CD4-positive, alpha-beta T cell treated with Interleukin-4 for 1 hour (primary cell): Measurements from ENCODE around the gene ARID5B.
"Not testable (repeated sequence)": the region's sequence is repeated elsewhere in the genome, so short reads cannot be mapped to it uniquely, and the experiment has no call there.

Experiments
- DNase-seq, 2 donors: peaks; one replicate each; pipeline ENCODE4 v3.0.0-alpha.2; 2020 to 2022

ARID5B gene

DNA sequence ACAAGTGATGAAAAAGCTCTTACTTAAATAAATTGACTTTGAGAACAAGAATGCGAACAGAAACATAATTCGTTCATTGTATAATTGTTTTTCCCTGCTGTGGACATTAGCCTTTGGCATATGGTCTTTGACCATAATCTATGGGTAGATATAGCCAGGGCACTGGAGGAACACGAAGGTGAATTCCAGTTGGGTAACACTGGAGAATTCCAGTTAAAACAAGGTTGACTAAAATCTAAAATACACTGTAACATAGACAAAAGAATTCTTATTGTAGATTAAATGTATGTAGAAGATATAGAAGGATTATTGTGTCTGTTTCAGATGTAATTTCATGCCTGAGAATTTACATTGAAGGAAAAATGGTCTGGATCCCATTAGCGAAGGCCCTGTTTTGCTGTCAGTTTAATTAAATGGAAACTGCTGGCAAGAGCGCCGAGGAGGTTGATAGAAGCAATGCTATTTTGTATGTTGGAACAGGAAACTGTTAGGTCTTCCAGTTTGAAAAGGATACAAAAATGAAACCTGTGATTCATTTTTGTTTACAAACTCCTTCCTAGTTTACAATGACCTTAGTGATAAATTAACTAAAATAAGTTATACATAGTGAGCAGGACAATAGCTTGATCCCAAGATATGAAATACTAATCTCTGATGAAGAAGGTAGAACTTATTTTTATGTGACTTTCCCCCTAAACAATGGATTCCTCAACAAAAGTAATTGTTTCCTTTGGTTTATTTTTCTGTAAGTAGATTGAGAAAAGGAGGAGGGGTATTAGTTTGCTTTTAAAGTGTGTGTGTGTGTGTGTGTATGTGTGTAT is 68.9 kb downstream of the ARID5B start:
- no peak for DNase-seq

DNA sequence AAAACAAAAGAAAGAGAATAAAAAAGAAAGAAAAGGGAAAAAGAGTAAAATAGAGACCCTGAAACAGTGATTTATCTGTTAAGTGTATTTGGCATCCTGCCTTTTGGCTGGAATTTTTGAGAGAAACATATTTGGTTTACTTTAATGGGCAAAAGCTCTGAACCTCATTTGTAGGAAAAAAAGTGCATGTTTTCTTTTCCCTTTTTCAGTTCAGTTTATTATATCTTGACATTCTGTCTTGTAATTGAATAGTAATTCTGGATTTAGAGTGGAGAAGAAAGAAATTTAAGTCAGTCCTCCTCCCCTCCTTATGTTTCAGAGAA is 69.5 kb downstream of the ARID5B start:
- DNase-seq = no peak

DNA sequence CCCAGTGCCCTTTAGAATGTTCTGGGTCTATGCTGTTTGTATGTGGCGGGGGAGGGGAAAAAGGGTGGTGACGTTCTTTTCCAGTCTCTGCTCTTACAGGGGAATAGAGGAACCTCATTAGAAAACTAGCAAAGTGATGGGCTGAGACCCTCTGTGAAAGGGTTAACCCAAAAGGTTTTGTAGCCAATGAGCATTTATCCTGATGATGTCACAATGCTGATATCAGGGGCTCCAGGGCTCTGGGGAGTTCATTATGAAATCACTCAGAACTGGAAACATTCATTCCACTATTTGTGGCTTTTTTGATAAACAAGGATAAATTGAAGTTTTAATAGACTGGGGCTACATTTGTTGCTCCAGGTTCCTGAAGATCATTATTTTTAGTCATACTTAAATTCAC is 71.7 kb downstream of the ARID5B start:
- DNase-seq = no peak

DNA sequence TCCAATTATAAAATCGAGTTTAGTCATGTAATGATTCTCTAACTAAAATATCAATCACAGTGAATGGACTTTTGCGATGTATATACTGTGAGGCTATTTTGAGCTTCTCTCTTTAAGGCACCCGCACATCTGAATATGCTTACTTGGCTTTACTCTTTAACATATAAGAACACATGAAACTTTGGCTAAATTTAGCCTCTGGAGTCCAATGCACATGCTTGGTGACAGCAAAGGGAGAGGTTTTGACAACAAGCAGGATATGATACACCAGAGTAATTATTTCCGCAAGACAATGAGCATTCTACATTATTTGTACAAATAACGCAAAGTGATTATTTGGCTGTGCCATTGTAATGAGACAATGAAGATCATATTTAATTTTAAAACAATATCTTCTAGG is 72.4 kb downstream of the ARID5B start:
- DNase-seq = no peak

DNA sequence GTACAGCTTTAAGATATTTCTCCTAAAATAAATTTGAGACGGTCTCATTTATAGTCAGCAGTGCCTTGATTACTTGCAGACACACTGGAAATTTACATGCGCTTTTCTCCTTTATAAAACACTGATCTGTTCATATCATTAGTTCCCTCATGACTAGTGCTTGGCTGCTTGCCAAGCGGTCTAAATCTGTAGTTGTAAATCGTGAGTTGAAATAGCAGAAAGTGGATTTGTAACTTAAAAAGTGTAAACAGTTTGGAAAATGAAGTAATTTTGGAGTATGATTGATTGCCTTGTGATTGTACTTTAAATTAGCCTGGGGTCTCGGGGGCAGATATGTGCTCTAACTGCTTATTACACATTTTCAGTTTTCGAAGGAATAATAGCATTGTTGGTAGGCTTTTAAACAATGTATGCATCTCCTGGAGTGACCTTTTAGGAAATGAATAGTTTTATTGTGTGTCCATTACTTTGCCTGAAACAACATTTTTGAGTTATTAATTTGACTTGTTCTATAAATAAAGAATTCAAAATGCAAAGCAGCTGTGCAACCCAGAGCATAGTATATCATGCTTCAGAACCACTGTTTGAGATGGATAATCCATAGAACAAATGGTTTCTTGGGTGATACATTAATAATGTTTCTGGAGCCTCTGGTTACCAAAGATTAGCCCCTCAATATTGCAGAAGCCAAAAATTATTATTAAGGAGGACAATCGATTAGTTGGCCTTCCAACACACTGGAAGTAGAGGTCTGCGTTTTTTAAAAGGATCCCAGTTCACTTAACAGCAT is 73.3 kb downstream of the ARID5B start:
- DNase-seq = no peak

DNA sequence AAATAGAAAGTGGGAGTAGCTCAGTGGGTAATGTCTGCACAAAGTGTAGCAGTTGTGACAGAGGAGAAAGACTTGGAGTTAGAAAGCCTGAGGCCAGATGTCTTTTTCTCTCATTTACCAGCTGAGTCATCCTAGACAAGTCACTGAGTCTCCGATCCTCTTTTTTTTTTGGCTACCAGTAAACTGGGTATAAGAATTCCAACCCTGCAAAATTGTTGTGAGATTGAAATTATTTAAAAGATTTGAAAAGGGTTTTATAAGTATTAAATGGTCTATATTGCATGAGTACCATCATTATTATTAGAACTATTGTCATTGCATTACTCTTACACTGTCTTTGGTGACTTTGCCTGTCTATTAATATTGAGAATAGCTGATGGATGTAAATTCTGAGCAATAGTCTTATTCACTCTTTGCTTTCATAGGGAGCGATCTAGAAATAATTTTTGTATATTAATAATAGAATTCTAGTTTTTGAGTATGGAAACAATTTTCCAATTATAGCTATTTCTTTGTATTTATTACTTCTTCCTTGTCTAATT is 74.0 kb downstream of the ARID5B start:
- no peak for DNase-seq

DNA sequence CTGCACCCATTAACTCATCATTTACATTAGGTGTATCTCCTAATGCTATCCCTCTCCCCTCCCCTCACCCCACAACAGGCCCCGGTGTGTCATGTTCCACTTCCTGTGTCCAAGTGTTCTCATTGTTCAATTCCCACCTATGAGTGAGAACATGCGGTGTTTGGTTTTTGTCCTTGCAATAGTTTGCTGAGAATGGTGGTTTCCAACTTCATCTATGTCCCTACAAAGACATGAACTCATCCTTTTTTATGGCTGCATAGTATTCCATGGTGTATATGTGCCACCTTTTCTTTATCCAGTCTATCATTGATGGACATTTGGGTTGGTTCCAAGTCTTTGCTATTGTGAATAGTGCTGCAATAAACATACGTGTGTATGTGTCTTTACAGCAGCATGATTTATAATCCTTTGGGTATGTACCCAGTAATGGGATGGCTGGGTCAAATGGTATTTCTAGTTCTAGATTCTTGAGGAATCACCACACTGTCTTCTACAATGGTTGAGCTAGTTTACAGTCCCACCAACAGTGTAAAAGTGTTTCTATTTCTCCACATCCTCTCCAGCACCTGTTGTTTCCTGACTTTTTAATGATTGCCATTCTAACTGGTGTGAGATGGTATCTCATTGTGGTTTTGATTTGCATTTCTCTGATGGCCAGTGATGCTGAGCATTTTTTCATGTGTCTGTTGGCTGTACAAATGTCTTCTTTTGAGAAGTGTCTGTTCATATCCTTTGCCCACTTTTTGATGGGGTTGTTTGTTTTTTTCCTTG is 75.6 kb downstream of the ARID5B start:
- not testable (repeated sequence) for DNase-seq

DNA sequence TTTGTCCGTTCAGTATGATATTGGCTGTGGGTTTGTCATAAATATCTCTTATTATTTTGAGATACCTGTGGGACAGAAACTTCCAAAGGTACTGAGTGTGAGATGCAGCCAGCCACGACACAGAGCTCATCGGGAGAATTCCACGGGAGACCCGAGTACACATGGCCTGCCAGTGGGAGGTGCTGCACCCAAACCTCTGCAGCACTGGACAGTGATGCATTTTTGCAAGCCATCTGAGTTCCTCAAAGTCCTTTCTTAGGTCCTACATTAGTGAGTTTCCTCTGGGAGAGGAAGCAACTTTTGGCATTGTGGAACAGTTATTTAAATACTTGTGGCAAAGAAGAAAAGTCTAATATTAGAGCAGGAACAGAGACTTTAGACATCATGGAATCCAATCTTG is 77.5 kb downstream of the ARID5B start:
- peak in 1 of 2 donors; percentile 50 for DNase-seq

DNA sequence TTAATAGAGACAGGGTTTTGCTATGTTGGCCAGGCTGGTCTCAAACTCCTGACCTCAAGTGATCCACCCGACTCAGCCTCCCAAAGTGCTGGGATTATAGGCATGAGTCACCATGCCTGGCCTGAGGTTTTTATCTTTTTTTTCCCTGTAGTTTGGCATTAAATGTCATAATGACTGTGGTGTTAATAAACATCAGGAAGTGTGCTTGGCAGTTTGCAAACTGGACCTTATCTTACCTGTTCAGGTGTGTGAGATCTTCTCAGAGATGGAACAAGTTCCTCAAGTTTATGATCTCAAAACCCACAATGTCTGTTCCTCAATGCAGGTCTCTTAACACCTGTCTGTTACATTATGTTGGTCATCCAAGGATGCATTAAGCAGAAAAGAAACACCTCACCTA is 80.0 kb downstream of the ARID5B start:
- no peak for DNase-seq

DNA sequence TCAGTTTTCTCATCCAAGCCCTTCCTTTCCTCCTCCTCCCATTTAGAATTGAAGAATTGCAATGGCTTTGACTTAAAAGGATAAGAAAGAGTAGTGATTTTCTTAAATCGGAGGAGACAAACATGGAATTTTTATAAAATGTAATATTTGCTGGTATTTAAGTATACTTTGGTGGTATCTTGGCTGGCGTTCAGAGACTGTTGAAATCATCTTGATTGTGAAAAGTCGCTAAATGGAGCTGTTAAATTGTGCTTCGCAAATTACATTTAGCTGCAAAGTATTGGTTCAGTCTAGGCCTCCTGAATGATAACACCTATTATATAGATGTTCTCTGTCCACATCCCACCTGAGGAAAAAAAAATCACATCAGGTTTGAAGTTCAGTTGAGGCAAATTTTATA is 81.8 kb downstream of the ARID5B start:
- no peak for DNase-seq

DNA sequence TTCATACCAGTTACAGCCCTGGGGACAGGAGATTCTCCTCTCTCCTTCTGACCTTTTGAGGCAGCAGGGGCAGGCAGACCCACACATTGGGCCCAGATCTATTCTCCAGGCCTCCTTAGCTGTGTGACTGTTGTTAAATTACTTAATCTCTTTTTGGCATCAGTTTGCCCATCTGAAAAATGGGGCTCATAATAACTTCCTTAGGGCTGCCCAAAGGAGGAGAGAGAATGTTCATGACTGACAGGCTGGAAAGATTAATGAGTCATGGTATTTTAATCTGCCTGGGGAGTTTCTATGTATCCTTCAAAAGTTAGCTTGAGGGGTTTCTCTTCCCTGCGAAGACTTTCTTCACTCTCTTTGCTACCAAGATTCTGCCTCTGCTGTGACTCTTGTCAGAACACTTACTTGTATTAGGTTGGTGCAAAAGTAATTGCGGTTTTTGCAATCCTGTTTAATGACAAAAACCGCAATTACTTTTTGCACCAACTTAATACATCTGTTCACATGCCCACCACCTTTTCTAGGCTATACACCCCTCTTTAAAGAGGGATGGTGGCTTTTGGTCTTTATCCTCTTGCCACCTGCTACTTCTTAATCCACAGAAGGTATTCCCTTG is 83.4 kb downstream of the ARID5B start:
- DNase-seq = no peak

DNA sequence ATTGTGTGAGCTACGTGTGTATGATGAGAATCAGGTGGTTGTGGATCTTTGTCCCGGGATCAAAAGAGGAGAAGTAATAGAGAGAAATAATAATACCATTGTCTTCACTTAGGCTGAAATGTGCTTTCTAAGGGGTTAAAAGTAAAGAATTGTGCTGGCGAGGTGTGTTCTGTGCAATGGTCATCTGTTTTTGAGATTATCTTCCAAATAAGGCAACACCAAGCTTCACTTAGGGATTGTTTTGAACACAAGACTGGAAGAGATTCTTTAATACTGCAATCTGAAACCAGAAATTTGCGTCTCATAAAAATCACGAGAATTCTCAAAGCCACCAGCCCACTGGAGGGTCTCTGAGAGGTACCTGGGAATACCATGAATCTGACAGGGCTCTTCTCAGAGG is 84.2 kb downstream of the ARID5B start:
- DNase-seq = no peak

DNA sequence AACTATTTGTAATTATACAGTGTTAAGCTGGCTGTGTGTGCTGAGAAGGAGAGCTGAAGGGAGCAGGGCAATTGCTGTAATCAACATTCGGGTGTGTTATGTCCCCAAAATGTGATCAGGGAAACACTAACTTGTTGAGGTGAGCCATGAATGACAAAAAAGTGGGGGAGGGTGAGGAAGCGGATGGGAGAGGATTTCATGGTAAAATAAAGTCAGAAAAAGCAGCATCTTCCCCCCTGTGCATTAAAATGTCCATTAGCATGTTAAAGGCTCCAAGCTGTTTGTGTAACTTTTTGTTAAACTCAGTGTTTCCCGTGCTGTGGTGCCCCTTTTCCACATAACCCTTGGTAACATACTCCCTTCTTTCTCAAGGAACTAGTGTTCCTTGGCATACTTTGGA is 84.9 kb downstream of the ARID5B start:
- no peak for DNase-seq

DNA sequence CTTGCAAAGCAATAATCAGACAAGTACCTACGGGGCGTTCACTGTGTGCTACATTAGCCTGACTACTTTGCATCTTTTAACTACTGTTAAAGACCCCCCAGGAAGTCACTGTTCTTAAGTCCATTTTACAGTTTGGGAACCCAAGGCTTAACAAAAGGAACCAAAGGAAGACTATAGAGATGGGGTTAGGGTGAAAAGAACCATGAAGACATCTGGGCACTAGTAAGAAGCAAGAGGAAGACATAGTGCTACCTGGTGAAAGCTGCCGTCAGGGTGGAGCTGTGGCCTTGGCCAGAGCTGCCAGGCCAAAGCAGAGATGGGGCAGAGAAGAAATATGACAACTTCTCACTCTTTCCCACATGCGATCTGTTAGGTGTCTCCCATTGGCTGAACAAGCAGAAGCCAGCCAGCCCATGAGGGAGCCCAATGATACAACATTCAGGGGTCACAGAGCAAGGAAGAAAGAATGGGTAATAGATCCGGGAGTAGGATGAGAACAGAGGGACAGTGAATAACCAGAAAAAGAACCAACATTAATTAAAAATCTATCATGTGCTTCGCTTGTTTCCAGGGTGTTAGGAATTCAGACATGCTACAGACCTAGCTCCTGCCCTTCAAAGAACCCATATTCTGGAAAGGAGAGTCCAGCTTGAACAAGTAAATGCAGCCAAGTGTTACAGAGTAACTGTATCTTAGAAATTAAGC is 85.4 kb downstream of the ARID5B start:
- DNase-seq = no peak

DNA sequence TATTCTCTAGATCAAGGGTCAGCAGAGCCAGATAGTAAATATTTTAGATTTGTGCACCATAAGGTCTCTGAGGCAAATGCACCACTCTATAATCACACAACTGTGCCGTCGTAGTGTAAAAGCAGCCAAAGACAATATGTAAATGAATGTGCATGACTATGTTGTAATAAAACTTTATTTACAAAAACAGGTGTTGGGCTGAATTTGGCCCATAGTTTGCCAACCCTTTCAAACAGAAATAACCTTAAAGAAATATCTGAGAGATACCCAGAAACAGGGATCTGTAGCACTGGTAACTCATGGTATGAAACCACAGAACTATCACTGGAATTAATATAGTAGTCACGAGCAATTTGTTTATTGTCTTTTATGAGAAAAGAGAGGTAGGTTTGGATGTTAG is 86.0 kb downstream of the ARID5B start:
- DNase-seq = no peak

DNA sequence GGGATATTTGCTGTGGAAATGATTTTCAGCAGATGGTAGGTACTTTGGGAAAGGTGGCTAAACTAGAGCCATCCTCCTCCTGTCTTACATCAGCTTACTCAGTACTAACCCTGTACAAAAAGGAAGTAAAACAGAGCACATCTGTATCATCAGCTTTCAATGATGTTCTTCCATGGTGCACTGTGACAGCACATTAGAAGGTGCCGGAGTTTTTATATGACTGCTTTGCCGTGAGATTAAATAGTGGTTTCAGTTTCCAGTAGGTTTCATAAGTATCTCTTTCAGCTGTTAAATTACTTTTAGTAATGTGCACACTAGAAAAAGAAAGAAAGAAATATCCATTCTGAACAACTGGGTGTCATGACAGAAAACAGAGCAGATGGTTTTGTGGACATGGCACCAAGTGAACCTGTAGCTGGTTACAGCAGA is 86.5 kb downstream of the ARID5B start:
- peak; percentile 45 to 68 for DNase-seq

DNA sequence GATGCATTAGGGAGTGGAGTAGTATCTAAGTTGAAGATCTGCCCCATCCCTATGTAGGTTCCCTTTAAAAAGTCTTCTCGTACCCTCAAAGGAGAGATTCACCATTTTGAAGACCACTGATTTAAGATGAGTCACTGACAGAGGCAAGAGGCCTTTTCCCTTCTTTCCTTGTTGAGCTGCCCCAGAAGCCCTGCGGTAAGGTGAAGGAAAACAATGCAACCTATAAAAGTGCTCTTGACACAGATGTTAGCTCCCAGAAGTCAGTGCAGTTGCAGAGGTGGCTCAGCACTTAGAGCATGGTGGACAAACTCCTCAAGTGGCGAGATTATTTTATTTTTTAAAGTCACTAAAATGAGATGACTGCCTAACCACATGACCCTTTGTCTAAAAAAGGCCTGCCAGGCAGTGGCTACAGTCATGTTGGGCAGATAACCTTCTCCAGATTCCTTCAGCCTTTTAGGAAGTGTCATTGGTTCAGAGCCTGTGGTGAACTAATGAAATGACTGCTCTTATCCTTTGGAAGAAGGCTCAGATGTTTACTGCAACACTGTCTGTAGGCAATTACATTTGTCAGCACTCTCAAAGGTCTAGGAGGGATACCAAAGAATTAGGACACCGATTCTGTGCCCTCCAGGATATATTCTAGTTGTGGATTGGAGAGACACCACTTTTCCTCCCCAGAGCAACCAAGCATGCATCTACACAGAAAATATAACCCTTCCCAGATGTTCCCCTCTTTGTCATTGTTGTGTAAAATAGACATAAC is 88.7 kb downstream of the ARID5B start:
- no peak for DNase-seq

DNA sequence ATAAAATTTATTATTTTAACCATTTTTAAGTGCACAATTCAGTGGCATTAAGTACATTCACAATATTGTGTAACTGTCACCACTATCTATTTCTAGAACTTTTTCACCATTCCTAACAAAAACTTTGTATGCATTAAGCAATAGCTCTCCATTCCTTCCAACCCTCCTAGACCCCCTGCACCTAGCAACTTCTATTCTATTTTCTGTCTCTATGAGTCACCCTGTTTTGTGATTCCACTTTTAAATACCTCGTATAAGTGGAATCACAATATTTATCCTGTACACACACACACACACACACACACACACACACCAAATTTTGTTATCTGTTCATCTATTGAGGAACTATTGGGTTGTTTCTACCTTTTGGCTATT is 89.2 kb downstream of the ARID5B start:
- no peak for DNase-seq

DNA sequence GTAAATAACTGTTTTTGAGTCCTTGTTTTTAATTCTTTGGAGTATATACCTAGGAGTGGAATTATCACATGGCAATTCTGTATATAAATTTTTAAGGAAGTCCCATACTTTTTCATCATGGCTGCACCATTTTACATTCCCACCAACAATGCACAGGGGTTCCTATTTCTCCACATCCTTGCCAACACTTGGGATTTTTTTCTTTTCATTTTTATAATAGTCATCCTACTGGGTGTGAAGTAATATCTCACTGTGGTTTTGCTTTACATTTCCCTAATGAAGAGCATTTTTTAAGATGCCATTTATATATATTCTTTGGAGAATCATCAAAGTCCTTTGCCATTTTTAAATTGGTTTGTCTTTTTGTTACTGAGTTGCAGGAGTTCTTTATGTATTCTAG is 89.7 kb downstream of the ARID5B start:
- DNase-seq = no peak

DNA sequence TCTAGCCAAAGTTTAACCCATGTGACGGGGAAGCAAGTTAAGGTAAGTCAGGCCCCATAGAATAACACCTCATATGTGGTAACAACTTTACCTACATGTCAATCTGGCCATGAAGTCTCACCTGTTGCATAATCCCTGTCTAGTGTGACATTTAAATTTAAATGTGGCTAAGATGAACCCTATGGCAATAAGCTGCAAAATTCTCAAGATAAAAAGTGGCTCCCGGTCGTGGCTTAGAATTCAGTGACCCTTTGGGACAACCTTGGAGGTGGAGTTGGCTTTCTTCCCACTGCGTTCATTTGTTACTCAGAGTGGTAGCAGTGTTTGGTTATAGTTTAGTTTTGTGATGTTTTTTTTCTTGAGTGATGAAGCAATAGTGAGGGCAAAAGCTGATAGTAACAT is 90.6 kb downstream of the ARID5B start:
- DNase-seq = peak in 1 of 2 donors; percentile 31
